ENCODE results near the gene HOXA10. TPM values are rescaled to one million over a fixed set of nuclear protein-coding genes. Genes with fewer than 3 reads are reported as not detected.

HOXA10 gene
- polyA plus RNA-seq, 3 donors: 1.7 to 18.3 (median 2.3) TPM

- WGBS, 3 donors: 2 to 5% (median 3%) methylated on average over 62 to 72 of the region's 72 CpGs
- H3K27ac ChIP-seq (ENCODE audit: low read depth, low read length): no peak overlapping the region
Measured at GRCh38 chr7:27184337-27185012, 10.4 kb upstream of the HOXA10 start.

- no peak overlapping the region for H3K27ac ChIP-seq (ENCODE audit: low read depth, low read length)
- WGBS, 3 donors: 4 to 6% (median 6%) methylated on average over 30 of the region's 30 CpGs
Measured at GRCh38 chr7:27183682-27184336, 9.7 kb upstream of the HOXA10 start.

- H3K27ac ChIP-seq (ENCODE audit: low read depth, low read length): no peak overlapping the region
- 8 to 16% (median 16%) methylated on average over 37 to 39 of the region's 39 CpGs for WGBS, 3 donors
Measured at GRCh38 chr7:27182861-27183681, 9.0 kb upstream of the HOXA10 start.

GRCh38 chr7:27182285-27182841, 8.2 kb upstream of the HOXA10 start:
- WGBS, 3 donors: 26 to 57% (median 44%) methylated on average over 4 of the region's 4 CpGs

GRCh38 chr7:27181795-27182275, 7.7 kb upstream of the HOXA10 start:
- H3K27ac ChIP-seq (ENCODE audit: low read depth, low read length): no peak overlapping the region
- 47 to 73% (median 63%) methylated on average over 4 of the region's 4 CpGs for WGBS, 3 donors

More at GRCh38 chr7:27182285-27182841, 8.2 kb upstream of the HOXA10 start:
- H3K27ac ChIP-seq (ENCODE audit: low read depth, low read length): no peak overlapping the region

GRCh38 chr7:27180431-27181420, 6.6 kb upstream of the HOXA10 start:
- no peak overlapping the region for H3K27ac ChIP-seq (ENCODE audit: low read depth, low read length)
- 37 to 73% (median 72%) methylated on average over 12 of the region's 12 CpGs for WGBS, 3 donors

GRCh38 chr7:27179503-27180430, 5.6 kb upstream of the HOXA10 start:
- no peak overlapping the region for H3K27ac ChIP-seq (ENCODE audit: low read depth, low read length)

GRCh38 chr7:27179030-27179429, 4.9 kb upstream of the HOXA10 start:
- 29 to 63% (median 55%) methylated on average over 14 of the region's 14 CpGs for WGBS, 3 donors
- H3K27ac ChIP-seq (ENCODE audit: low read depth, low read length): no peak overlapping the region

More at GRCh38 chr7:27179503-27180430, 5.6 kb upstream of the HOXA10 start:
- WGBS, 3 donors: 6 to 17% (median 12%) methylated on average over 55 to 56 of the region's 56 CpGs

GRCh38 chr7:27178366-27178765, 4.2 kb upstream of the HOXA10 start:
- no peak overlapping the region for H3K27ac ChIP-seq (ENCODE audit: low read depth, low read length)
- WGBS, 3 donors: 54 to 94% (median 64%) methylated on average over 6 of the region's 6 CpGs

GRCh38 chr7:27177795-27178320, 3.7 kb upstream of the HOXA10 start:
- H3K27ac ChIP-seq (ENCODE audit: low read depth, low read length): no peak overlapping the region
- WGBS, 3 donors: 62 to 95% (median 67%) methylated on average over 5 of the region's 5 CpGs

- WGBS, 3 donors: 47 to 88% (median 60%) methylated on average over 22 of the region's 22 CpGs
- H3K27ac ChIP-seq (ENCODE audit: low read depth, low read length): no peak overlapping the region
Measured at GRCh38 chr7:27176962-27177794, 3.1 kb upstream of the HOXA10 start.

- no peak overlapping the region for H3K27ac ChIP-seq (ENCODE audit: low read depth, low read length)
- 65 to 72% (median 67%) methylated on average over 3 of the region's 3 CpGs for WGBS, 3 donors
Measured at GRCh38 chr7:27176524-27176845, 2.4 kb upstream of the HOXA10 start.

- no peak overlapping the region for H3K27ac ChIP-seq (ENCODE audit: low read depth, low read length)
- 25 to 75% (median 57%) methylated on average over 40 of the region's 40 CpGs for WGBS, 3 donors
Measured at GRCh38 chr7:27175626-27176523, 1.8 kb upstream of the HOXA10 start.

GRCh38 chr7:27174874-27175625, 930 bp upstream of the HOXA10 start:
- WGBS, 3 donors: 32 to 78% (median 73%) methylated on average over 12 of the region's 12 CpGs
- H3K27ac ChIP-seq (ENCODE audit: low read depth, low read length): no peak overlapping the region
